Astrocyte of the cerebellum (primary cell): Measurements from ENCODE around the gene ZNF579.

ENCODE experiments used
- DNase-seq: peaks from one replicate; pipeline ENCODE4 v3.0.0-alpha.2; 2011; ENCODE audit warnings: low read depth
- H3K4me3 ChIP-seq: 2 replicates; pipeline ENCODE4 v1.5.1; 2011; ENCODE audit warnings: mild to moderate bottlenecking, low read depth, low read length, moderate library complexity
- in situ Hi-C: cut with HindIII; loops from 2 replicates; pipeline ENCODE4 v1.10.0; 2017; ENCODE audit warnings: low sequenced_read_pairs
- TF ChIP-seq, protein P1 (sequence below): IDR thresholded peaks from 2 replicates; pipeline ENCODE4 v1.5.1; 2012; ENCODE audit warnings: low read length, low read depth, moderate library complexity, mild to moderate bottlenecking; ENCODE audit errors: missing control alignments

The ZNF579 gene

DNA sequence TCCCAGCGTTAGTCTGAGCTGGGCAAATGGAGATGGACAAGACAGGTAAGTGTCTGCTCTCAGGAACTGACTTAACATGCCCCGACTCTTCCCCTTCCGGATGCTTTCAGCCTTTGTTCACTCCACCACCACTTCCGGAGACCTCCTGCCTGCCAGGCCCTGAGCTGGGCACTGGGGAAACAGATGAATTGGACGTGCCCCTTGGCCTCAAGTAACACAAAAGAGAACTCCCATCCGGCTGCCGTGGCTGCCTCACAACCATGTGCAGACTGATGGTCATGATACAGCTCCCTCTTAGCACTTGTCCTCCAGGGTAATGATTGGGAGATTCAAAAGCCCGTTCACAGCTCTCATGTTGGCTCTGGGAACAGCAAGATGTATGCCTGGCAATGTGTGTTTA lies 36.8 kb upstream of the ZNF579 start:
- TF ChIP-seq, protein P1, sequence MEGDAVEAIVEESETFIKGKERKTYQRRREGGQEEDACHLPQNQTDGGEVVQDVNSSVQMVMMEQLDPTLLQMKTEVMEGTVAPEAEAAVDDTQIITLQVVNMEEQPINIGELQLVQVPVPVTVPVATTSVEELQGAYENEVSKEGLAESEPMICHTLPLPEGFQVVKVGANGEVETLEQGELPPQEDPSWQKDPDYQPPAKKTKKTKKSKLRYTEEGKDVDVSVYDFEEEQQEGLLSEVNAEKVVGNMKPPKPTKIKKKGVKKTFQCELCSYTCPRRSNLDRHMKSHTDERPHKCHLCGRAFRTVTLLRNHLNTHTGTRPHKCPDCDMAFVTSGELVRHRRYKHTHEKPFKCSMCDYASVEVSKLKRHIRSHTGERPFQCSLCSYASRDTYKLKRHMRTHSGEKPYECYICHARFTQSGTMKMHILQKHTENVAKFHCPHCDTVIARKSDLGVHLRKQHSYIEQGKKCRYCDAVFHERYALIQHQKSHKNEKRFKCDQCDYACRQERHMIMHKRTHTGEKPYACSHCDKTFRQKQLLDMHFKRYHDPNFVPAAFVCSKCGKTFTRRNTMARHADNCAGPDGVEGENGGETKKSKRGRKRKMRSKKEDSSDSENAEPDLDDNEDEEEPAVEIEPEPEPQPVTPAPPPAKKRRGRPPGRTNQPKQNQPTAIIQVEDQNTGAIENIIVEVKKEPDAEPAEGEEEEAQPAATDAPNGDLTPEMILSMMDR, result no peak
- in situ Hi-C loops, result loop anchor here (25.0 kb wide), 1 partner anchor 1155 kb away; the partner anchor contains the start of genes CDC42EP5 and LENG9
- no peak overlapping the region for H3K4me3 ChIP-seq
- DNase-seq, result no peak

- H3K4me3 ChIP-seq, result no peak overlapping the region
- TF ChIP-seq, protein P1, result no peak
- in situ Hi-C loops, result loop anchor here (25.0 kb wide), 1 partner anchor 1154 kb away; the partner anchor contains the start of genes CDC42EP5 and LENG9
- no peak for DNase-seq
These were observed 35.8 kb upstream of the ZNF579 start for GRCh38 chr19:55616395-55616875.

DNA sequence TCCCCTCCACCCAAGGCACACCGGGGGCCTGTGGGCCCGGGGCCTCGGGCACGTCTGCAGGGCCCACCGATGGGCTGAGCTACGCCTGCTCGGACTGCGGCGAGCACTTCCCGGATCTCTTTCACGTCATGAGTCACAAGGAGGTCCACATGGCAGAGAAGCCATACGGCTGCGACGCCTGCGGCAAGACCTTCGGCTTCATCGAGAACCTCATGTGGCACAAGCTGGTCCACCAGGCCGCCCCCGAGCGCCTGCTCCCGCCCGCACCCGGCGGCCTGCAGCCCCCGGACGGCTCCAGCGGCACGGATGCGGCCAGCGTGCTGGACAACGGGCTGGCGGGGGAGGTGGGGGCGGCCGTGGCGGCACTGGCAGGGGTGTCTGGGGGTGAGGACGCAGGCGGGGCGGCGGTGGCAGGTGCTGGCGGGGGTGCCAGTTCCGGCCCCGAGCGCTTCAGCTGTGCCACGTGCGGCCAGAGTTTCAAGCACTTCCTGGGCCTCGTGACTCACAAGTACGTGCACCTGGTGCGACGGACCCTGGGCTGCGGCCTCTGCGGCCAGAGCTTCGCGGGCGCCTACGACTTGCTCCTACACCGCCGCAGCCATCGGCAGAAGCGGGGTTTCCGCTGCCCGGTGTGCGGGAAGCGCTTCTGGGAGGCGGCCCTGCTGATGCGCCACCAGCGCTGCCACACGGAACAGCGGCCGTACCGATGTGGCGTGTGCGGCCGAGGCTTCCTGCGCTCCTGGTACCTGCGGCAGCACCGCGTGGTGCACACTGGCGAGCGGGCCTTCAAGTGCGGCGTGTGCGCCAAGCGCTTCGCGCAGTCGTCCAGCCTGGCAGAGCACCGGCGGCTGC lies 35.1 kb upstream of the ZNF579 start:
- TF ChIP-seq, protein P1, result no peak
- in situ Hi-C loops, result loop anchor here (25.0 kb wide), 1 partner anchor 1153 kb away; the partner anchor contains the start of genes CDC42EP5 and LENG9

DNA sequence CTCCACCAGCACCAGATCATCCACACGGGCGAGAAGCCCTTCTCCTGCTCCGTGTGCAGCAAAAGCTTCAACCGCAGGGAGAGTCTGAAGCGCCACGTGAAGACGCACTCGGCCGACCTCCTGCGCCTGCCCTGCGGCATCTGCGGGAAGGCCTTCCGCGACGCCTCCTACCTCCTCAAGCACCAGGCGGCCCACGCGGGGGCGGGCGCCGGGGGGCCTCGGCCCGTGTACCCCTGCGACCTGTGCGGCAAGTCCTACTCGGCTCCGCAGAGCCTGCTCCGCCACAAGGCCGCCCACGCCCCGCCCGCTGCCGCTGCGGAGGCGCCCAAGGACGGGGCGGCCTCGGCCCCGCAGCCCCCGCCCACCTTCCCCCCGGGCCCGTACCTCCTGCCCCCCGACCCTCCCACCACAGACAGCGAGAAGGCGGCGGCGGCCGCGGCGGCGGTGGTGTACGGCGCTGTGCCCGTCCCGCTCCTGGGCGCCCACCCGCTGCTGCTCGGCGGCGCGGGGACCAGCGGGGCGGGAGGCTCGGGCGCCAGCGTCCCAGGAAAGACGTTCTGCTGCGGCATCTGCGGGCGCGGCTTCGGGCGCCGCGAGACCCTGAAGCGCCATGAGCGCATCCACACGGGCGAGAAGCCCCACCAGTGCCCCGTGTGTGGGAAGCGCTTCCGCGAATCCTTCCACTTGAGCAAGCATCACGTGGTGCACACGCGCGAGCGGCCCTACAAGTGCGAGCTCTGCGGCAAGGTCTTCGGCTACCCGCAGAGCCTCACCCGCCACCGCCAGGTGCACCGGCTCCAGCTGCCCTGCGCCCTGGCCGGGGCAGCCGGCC lies 34.3 kb upstream of the ZNF579 start:
- DNase-seq, result no peak
- in situ Hi-C loops, result loop anchor here (25.0 kb wide), 1 partner anchor 1153 kb away; the partner anchor contains the start of genes CDC42EP5 and LENG9
- no peak overlapping the region for H3K4me3 ChIP-seq
- TF ChIP-seq, protein P1, result no peak

More for the DNA sequence above, 35.1 kb upstream of the ZNF579 start:
- H3K4me3 ChIP-seq, result no peak overlapping the region
- no peak for DNase-seq

DNA sequence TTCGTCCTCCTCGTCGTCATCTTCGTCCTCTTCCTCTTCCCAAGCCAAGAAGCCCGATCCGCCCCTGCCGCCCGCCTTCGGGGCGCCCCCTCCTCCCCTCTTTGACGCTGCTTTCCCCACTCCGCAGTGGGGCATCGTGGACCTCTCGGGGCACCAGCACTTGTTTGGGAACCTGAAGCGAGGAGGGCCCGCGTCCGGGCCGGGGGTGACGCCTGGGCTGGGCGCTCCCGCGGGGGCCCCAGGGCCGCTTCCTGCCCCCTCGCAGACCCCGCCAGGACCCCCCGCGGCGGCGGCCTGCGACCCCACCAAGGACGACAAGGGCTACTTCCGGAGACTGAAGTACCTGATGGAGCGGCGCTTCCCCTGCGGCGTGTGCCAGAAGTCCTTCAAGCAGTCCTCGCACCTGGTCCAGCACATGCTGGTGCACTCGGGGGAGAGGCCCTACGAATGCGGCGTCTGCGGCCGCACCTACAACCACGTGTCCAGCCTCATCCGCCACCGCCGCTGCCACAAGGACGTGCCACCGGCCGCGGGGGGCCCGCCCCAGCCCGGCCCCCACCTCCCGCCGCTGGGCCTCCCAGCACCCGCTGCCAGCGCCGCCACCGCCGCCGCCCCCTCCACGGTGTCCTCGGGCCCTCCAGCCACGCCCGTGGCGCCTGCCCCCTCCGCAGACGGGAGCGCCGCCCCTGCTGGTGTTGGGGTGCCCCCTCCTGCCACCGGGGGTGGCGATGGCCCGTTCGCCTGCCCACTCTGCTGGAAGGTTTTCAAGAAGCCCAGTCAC lies 33.5 kb upstream of the ZNF579 start:
- no peak overlapping the region for H3K4me3 ChIP-seq
- DNase-seq, result no peak
- in situ Hi-C loops, result loop anchor here (25.0 kb wide), 1 partner anchor 1152 kb away; the partner anchor contains the start of genes CDC42EP5 and LENG9
- TF ChIP-seq, protein P1, result no peak
